GM18498 (cell line): Measurements from ENCODE around the gene IGSF21.

Experiments used
- ATAC-seq: cut with Tn5 transposase; IDR thresholded peaks from one replicate; pipeline ENCODE4 v1.9.1; 2021; ENCODE audit warnings: mild to moderate bottlenecking, moderate library complexity; ENCODE audit not compliant: unreplicated experiment

The IGSF21 gene

GRCh38 chr1:18204575-18204974 lies 97.0 kb downstream of the IGSF21 start:
- ATAC-seq = no peak

GRCh38 chr1:18205319-18205718 lies 97.7 kb downstream of the IGSF21 start:
- ATAC-seq = no peak

GRCh38 chr1:18211764-18212163 lies 104.2 kb downstream of the IGSF21 start:
- ATAC-seq = no peak

- no peak for ATAC-seq
These were observed 109.9 kb downstream of the IGSF21 start for GRCh38 chr1:18217398-18218043.

GRCh38 chr1:18229625-18230024 lies 122.0 kb downstream of the IGSF21 start:
- ATAC-seq = no peak

GRCh38 chr1:18230321-18230720 lies 122.7 kb downstream of the IGSF21 start:
- no peak for ATAC-seq

- no peak for ATAC-seq
These were observed 123.2 kb downstream of the IGSF21 start for GRCh38 chr1:18230840-18231239.

GRCh38 chr1:18232052-18232451 lies 124.5 kb downstream of the IGSF21 start:
- no peak for ATAC-seq

- ATAC-seq = no peak
These were observed 125.7 kb downstream of the IGSF21 start for GRCh38 chr1:18233176-18233864.

GRCh38 chr1:18234790-18235242 lies 127.2 kb downstream of the IGSF21 start:
- no peak for ATAC-seq

- ATAC-seq = no peak
These were observed 129.8 kb downstream of the IGSF21 start for GRCh38 chr1:18237371-18237770.

GRCh38 chr1:18238190-18238589 lies 130.6 kb downstream of the IGSF21 start:
- ATAC-seq = no peak

- no peak for ATAC-seq
These were observed 132.1 kb downstream of the IGSF21 start for GRCh38 chr1:18239671-18240070.

GRCh38 chr1:18240906-18241305 lies 133.3 kb downstream of the IGSF21 start:
- no peak for ATAC-seq

GRCh38 chr1:18241891-18242290 lies 134.3 kb downstream of the IGSF21 start:
- ATAC-seq = no peak

GRCh38 chr1:18243503-18244175 lies 136.0 kb downstream of the IGSF21 start:
- ATAC-seq = no peak

GRCh38 chr1:18244762-18245161 lies 137.2 kb downstream of the IGSF21 start:
- ATAC-seq = no peak

GRCh38 chr1:18245647-18246046 lies 138.0 kb downstream of the IGSF21 start:
- no peak for ATAC-seq

GRCh38 chr1:18246543-18246942 lies 138.9 kb downstream of the IGSF21 start:
- no peak for ATAC-seq

- ATAC-seq = no peak
These were observed 139.6 kb downstream of the IGSF21 start for GRCh38 chr1:18247151-18247550.

GRCh38 chr1:18249631-18250030 lies 142.0 kb downstream of the IGSF21 start:
- no peak for ATAC-seq

- no peak for ATAC-seq
These were observed 145.5 kb downstream of the IGSF21 start for GRCh38 chr1:18253093-18253492.
